ENCODE data around the gene DPF3. TPM values are rescaled to one million over a fixed set of nuclear protein-coding genes. Genes with fewer than 3 reads are reported as not detected.
A peak's percentile ranks its signal among the peaks of the same experiment; 100 is the strongest.

Gene DPF3
- total RNA-seq, 2 experiments from 2014 or later, result 0.27 to 0.31 TPM

DNA sequence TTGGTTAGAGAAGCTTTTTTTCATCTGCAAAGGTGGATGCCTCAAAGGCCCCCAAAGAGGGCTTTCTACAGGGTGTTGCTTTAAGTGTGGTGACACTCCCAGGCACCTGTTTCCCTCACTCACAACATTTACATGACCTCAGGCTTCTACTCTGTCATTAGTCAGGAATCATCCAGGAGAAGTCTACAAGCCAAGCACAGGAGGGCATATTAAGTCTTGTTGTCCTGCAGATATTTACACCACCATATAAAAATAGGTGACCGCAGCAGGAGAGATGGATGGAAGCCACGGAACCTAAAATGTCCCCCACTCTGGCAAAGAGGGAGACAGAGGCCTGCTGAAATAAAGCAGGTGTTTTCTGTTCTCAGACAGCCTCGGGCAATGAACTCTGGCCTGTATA lies 7.5 kb upstream of the DPF3 start:
- ChIA-PET POLR2A (no interaction called here), CTCF (no interaction called here)
- ATAC-seq (ENCODE audit: poor library complexity), result no peak
- no peak overlapping the region for H3K4me3 ChIP-seq (ENCODE audit: low read length)
- TF ChIP-seq, protein P1, sequence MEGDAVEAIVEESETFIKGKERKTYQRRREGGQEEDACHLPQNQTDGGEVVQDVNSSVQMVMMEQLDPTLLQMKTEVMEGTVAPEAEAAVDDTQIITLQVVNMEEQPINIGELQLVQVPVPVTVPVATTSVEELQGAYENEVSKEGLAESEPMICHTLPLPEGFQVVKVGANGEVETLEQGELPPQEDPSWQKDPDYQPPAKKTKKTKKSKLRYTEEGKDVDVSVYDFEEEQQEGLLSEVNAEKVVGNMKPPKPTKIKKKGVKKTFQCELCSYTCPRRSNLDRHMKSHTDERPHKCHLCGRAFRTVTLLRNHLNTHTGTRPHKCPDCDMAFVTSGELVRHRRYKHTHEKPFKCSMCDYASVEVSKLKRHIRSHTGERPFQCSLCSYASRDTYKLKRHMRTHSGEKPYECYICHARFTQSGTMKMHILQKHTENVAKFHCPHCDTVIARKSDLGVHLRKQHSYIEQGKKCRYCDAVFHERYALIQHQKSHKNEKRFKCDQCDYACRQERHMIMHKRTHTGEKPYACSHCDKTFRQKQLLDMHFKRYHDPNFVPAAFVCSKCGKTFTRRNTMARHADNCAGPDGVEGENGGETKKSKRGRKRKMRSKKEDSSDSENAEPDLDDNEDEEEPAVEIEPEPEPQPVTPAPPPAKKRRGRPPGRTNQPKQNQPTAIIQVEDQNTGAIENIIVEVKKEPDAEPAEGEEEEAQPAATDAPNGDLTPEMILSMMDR (IDR thresholded peaks at IDR 0.05), result no peak
- intact Hi-C loops (cut with DNase I, micrococcal nuclease), result no loop called here
- H3K36me3 ChIP-seq (ENCODE audit: insufficient read depth, low read length), result no peaks in the 10 kb centered on the region
- Mint-ChIP-seq H3K27me3 (peaks cover 21% of the 10 kb centered on the region), H3K36me3 (ENCODE audit: low read depth) (no peaks in the 10 kb centered on the region), H3K27ac (no peak overlapping the region), H3K4me1 (ENCODE audit: low read depth) (no peaks in the 10 kb centered on the region), H3K9me3 (no peaks in the 10 kb centered on the region), H3K4me3 (no peak overlapping the region)
- no peak for DNase-seq
- H3K4me1 ChIP-seq (ENCODE audit: insufficient read depth, low read length), result no peaks in the 10 kb centered on the region
- H3K9me3 ChIP-seq (ENCODE audit: control insufficient read depth in 1 of 2, insufficient read depth in 1 of 2, low read length in 2 of 2), result no peaks in the 10 kb centered on the region
- H3K27me3 ChIP-seq (ENCODE audit: control insufficient read depth in 1 of 2, insufficient read depth in 2 of 2, low read length in 2 of 2), result no peaks in the 10 kb centered on the region
- no peak overlapping the region for H3K27ac ChIP-seq (ENCODE audit: low read depth in 1 of 2, low read length in 2 of 2)

DNA sequence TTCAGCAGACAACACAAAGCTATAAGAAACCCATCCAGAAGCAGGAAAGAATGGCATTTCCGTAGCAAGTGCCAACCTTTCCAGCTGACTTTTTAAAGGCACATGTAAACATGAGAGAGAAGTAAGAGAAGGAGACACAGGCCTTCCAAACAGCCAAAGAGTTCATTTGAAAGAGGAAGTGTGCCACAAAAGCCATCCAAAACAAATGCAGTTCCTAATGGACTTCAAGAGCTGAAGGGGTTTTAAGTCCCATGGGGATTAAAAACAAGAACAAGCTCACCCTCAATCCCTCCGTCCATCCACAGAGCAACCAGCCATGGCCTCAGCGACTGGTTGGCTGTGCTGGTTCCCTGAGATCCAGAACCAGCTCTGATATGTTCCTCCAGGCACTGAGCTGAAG lies 4.5 kb upstream of the DPF3 start:
- CTCF ChIA-PET, result no interaction called here

DNA sequence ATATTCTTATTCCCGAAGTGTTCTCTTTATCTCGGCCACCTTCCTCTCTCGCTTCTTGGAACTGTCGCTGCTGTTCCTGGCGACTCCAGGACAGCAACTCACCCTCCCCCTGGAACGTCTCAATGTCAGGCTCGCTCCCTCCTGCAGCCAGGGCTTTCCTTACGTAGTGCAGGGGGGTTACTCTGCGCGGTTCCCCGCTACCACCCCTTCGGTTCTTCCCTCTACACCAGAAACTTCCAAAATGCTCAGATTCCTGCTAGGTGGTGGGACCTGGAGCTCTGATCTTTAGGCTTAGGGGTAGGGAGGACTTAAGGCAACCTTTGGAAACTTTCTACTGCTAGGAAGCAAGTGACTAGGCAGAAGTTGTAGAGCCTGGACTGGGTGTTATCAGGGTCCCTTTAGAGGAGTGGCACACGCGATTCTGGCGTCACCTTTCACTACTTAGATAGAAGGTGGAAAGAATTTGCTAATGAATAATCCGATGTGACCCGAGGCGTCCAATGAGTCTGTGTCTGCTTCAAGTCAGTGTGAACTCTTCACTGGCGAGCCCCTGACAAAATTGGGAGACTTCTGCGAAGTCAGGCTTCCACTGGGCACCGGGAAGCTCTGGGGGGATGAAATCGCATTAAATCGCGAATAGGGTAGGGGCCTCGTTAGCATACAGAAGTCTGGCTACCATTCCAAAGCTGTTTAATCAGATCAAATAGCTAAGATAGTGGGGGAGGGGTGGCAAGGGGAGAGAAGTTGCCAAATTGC lies 900 bp upstream of the DPF3 start:
- Mint-ChIP-seq H3K36me3 (ENCODE audit: low read depth) (peaks cover 6% of the 10 kb centered on the region), H3K27ac (peak overlapping the region; percentile 31), H3K27me3 (peaks cover 55% of the 10 kb centered on the region), H3K9me3 (no peaks in the 10 kb centered on the region), H3K4me3 (peak overlapping the region; percentile 89), H3K4me1 (ENCODE audit: low read depth) (peaks cover 29% of the 10 kb centered on the region)
- TF ChIP-seq, protein P1 (IDR thresholded peaks at IDR 0.05), result no peak
- Histone ChIP-seq H3K27ac (ENCODE audit: low read depth in 1 of 2, low read length in 2 of 2) (no peak overlapping the region), H3K27me3 (ENCODE audit: control insufficient read depth in 1 of 2, insufficient read depth in 2 of 2, low read length in 2 of 2) (peaks cover 34 to 36% of the 10 kb centered on the region in 2 experiments), H3K9me3 (ENCODE audit: control insufficient read depth in 1 of 2, insufficient read depth in 1 of 2, low read length in 2 of 2) (no peaks in the 10 kb centered on the region), H3K36me3 (ENCODE audit: insufficient read depth, low read length) (no peaks in the 10 kb centered on the region), H3K4me3 (ENCODE audit: low read length) (peak overlapping the region; percentile 76), H3K4me1 (ENCODE audit: insufficient read depth, low read length) (peaks cover 29% of the 10 kb centered on the region)
- POLR2A ChIA-PET, result interaction anchor here (0.6 to 1.7 kb wide), 6 partner anchors 8 to 597 kb away, joined by 3 to 10 read pairs (median 4); partner anchors contain the start of genes DCAF4 and RBM25
- intact Hi-C loops (cut with DNase I, micrococcal nuclease), result loop anchor here (1.0 to 2.0 kb wide), 2 partner anchors 30 to 32 kb away; partner anchors contain the start of gene DCAF4 (in 1 of the 2)
- DNase-seq (peak in 4 of 14 experiments; percentile 8 to 36 (median 34)), ATAC-seq (ENCODE audit: poor library complexity) (no peak)
- CTCF ChIA-PET, result no interaction called here

More for the DNA sequence above, 4.5 kb upstream of the DPF3 start:
- Mint-ChIP-seq H3K4me1 (ENCODE audit: low read depth) (peaks cover 16% of the 10 kb centered on the region), H3K27me3 (peaks cover 35% of the 10 kb centered on the region), H3K27ac (no peak overlapping the region), H3K4me3 (no peak overlapping the region), H3K9me3 (no peaks in the 10 kb centered on the region), H3K36me3 (ENCODE audit: low read depth) (peaks cover 6% of the 10 kb centered on the region)
- Histone ChIP-seq H3K4me1 (ENCODE audit: insufficient read depth, low read length) (peaks cover 11% of the 10 kb centered on the region), H3K9me3 (ENCODE audit: control insufficient read depth in 1 of 2, insufficient read depth in 1 of 2, low read length in 2 of 2) (no peaks in the 10 kb centered on the region), H3K36me3 (ENCODE audit: insufficient read depth, low read length) (no peaks in the 10 kb centered on the region), H3K4me3 (ENCODE audit: low read length) (no peak overlapping the region), H3K27me3 (ENCODE audit: control insufficient read depth in 1 of 2, insufficient read depth in 2 of 2, low read length in 2 of 2) (peaks cover 11 to 14% of the 10 kb centered on the region in 2 experiments), H3K27ac (ENCODE audit: low read depth in 1 of 2, low read length in 2 of 2) (no peak overlapping the region)
- no peak for DNase-seq
- ATAC-seq (ENCODE audit: poor library complexity), result no peak
- intact Hi-C loops (cut with DNase I, micrococcal nuclease), result no loop called here
- POLR2A ChIA-PET, result no interaction called here
- TF ChIP-seq, protein P1 (IDR thresholded peaks at IDR 0.05), result no peak
